OCI-LY1 (cell line): ENCODE data around the gene MYZAP.

ENCODE experiments used
- H2AFZ ChIP-seq: fragments of 200-600 bp; sonication (generic), shearing (Covaris generic); 2 replicates; pipeline ENCODE4 v1.6.0; 2014; ENCODE audit warnings: antibody characterized with exemption, mild to moderate bottlenecking, low read length
- H3F3A ChIP-seq: fragments of 200-600 bp; sonication (generic), shearing (Covaris generic); 2 replicates; pipeline ENCODE4 v1.6.0; 2014; ENCODE audit warnings: mild to moderate bottlenecking, antibody characterized with exemption, low read length, moderate library complexity; ENCODE audit not compliant: insufficient read depth
- H3K27ac ChIP-seq: fragments of 200-600 bp; sonication (generic); 2 replicates; pipeline ENCODE4 v1.5.1; 2014; ENCODE audit warnings: low read length, mixed run types, mild to moderate bottlenecking, low read depth; ENCODE audit not compliant: poor library complexity, severe bottlenecking
- H3K27me3 ChIP-seq: fragments of 200-600 bp; sonication (generic); 2 replicates; pipeline ENCODE4 v1.6.0; 2014; ENCODE audit warnings: antibody characterized with exemption, mild to moderate bottlenecking, low read length, moderate library complexity; ENCODE audit not compliant: insufficient read depth
- H3K36me3 ChIP-seq: fragments of 200-600 bp; sonication (generic); 2 replicates; pipeline ENCODE4 v1.6.1; 2014; ENCODE audit warnings: mild to moderate bottlenecking, antibody characterized with exemption, low read length, moderate library complexity, mixed read lengths; ENCODE audit not compliant: insufficient read depth
- H3K4me1 ChIP-seq: fragments of 200-600 bp; sonication (generic); 2 replicates; pipeline ENCODE4 v1.5.1; 2014; ENCODE audit warnings: mild to moderate bottlenecking, low read length, moderate library complexity; ENCODE audit not compliant: insufficient read depth, severe bottlenecking
- H3K4me2 ChIP-seq: fragments of 200-600 bp; sonication (generic), shearing (Covaris generic); 2 replicates; pipeline ENCODE4 v1.6.1; 2014; ENCODE audit warnings: low read length
- H3K4me3 ChIP-seq: fragments of 200-600 bp; sonication (generic); 2 replicates; pipeline ENCODE4 v1.5.1; 2014; ENCODE audit warnings: low read length, low read depth, mild to moderate bottlenecking, mixed read lengths; ENCODE audit not compliant: poor library complexity, severe bottlenecking
- H3K79me2 ChIP-seq: fragments of 200-600 bp; shearing (Covaris generic); 2 replicates; pipeline ENCODE4 v1.6.1; 2016; ENCODE audit warnings: mixed run types, low read length, mixed read lengths; ENCODE audit not compliant: insufficient read depth
- H3K9ac ChIP-seq: fragments of 200-600 bp; sonication (generic), shearing (Covaris generic); 2 replicates; pipeline ENCODE4 v1.6.1; 2014; ENCODE audit warnings: mild to moderate bottlenecking, low read length, mixed read lengths
- H3K9me2 ChIP-seq: fragments of 200-600 bp; sonication (generic), shearing (Covaris generic); 2 replicates; pipeline ENCODE4 v1.6.1; 2014; ENCODE audit warnings: low read depth, mild to moderate bottlenecking, low read length, mixed read lengths
- H3K9me3 ChIP-seq: fragments of 200-600 bp; shearing (Covaris generic); 2 replicates; pipeline ENCODE4 v1.6.1; 2014; ENCODE audit warnings: low read length, mixed read lengths
- H4K20me1 ChIP-seq: fragments of 200-600 bp; sonication (generic), shearing (Covaris generic); 2 replicates; pipeline ENCODE4 v1.6.0; 2016; ENCODE audit warnings: mild to moderate bottlenecking, low read length; ENCODE audit not compliant: insufficient read depth
- EZH2 ChIP-seq: fragments of 200-600 bp; sonication (generic), shearing (Covaris generic); IDR thresholded peaks from 2 replicates; pipeline ENCODE4 v1.8.0; 2017; ENCODE audit warnings: borderline replicate concordance, mixed run types, mild to moderate bottlenecking, antibody characterized with exemption, low read length, moderate library complexity, mixed read lengths
- TF ChIP-seq, protein P1 (sequence below): fragments of 200-600 bp; sonication (generic), shearing (Covaris generic); IDR thresholded peaks from 2 replicates; pipeline ENCODE4 v1.5.1; 2017; ENCODE audit warnings: mild to moderate bottlenecking, antibody characterized with exemption, low read length, moderate library complexity, mixed read lengths

MYZAP gene

DNA sequence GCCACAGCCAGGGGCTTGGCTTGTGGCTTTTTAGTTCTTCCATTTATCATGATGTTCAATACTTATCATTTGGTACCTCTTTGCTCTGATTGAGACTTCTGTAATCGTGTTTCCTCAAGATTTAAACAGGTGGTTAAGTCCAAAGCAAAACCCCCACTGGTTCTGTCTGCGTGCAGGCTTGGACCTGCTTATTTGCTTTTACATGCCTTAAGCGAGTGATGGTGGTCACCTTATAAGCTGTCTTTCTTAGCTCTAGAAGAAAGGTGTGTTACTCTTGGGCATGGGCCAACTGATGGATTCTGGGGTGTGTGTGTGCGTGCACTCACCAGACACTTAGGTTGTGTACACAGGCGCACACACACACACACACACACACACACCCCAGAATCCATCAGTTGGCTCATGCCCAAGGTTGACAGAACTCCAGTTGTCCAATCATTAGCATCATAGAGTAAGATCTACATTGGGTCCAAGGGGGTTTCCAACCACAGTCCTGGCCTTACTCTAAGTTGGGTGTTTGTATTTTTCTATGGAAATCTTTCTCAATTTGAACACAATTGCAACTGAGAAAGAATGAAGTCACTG lies 1.2 kb downstream of the MYZAP start:
- no peak overlapping the region for H3K27ac ChIP-seq
- H2AFZ ChIP-seq: no peak overlapping the region
- no peaks in the 10 kb centered on the region for H4K20me1 ChIP-seq
- no peak overlapping the region for H3K4me3 ChIP-seq
- no peak overlapping the region for H3K4me2 ChIP-seq
- H3K9me3 ChIP-seq: no peaks in the 10 kb centered on the region
- H3F3A ChIP-seq: no peaks in the 10 kb centered on the region
- no peaks in the 10 kb centered on the region for H3K36me3 ChIP-seq
- no peaks in the 10 kb centered on the region for H3K27me3 ChIP-seq
- no peaks in the 10 kb centered on the region for H3K4me1 ChIP-seq
- TF ChIP-seq EZH2: no peak
- TF ChIP-seq, protein P1, sequence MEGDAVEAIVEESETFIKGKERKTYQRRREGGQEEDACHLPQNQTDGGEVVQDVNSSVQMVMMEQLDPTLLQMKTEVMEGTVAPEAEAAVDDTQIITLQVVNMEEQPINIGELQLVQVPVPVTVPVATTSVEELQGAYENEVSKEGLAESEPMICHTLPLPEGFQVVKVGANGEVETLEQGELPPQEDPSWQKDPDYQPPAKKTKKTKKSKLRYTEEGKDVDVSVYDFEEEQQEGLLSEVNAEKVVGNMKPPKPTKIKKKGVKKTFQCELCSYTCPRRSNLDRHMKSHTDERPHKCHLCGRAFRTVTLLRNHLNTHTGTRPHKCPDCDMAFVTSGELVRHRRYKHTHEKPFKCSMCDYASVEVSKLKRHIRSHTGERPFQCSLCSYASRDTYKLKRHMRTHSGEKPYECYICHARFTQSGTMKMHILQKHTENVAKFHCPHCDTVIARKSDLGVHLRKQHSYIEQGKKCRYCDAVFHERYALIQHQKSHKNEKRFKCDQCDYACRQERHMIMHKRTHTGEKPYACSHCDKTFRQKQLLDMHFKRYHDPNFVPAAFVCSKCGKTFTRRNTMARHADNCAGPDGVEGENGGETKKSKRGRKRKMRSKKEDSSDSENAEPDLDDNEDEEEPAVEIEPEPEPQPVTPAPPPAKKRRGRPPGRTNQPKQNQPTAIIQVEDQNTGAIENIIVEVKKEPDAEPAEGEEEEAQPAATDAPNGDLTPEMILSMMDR: no peak
- H3K9me2 ChIP-seq: no peaks in the 10 kb centered on the region
- no peak overlapping the region for H3K9ac ChIP-seq
- H3K79me2 ChIP-seq: no peaks in the 10 kb centered on the region

DNA sequence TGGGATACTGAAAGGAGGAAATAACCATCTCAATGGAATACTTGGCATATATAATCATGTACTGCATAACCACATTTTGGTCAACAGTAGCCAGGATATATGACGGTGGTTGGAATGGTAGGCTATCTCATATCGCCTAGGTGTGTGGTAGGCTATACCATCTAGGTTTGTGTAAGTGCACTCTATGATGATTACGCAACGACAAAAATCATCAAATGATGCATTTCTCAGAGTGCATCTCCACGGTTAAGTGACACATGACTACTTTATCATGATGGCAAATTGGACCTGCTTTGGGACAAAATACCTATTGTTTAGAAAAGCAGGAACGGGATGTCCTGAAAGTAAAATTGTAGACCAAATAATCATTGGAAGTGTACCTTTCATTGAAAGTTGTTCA lies 2.8 kb downstream of the MYZAP start:
- Histone ChIP-seq H3K36me3 (no peaks in the 10 kb centered on the region), H3K27ac (no peak overlapping the region), H3F3A (no peaks in the 10 kb centered on the region), H3K79me2 (no peaks in the 10 kb centered on the region), H3K9me3 (no peaks in the 10 kb centered on the region), H2AFZ (no peak overlapping the region), H3K9me2 (no peaks in the 10 kb centered on the region), H3K27me3 (no peaks in the 10 kb centered on the region), H3K9ac (no peak overlapping the region), H3K4me1 (no peaks in the 10 kb centered on the region), H3K4me2 (no peak overlapping the region), H4K20me1 (no peaks in the 10 kb centered on the region), H3K4me3 (no peak overlapping the region)
- TF ChIP-seq, protein P1: no peak

DNA sequence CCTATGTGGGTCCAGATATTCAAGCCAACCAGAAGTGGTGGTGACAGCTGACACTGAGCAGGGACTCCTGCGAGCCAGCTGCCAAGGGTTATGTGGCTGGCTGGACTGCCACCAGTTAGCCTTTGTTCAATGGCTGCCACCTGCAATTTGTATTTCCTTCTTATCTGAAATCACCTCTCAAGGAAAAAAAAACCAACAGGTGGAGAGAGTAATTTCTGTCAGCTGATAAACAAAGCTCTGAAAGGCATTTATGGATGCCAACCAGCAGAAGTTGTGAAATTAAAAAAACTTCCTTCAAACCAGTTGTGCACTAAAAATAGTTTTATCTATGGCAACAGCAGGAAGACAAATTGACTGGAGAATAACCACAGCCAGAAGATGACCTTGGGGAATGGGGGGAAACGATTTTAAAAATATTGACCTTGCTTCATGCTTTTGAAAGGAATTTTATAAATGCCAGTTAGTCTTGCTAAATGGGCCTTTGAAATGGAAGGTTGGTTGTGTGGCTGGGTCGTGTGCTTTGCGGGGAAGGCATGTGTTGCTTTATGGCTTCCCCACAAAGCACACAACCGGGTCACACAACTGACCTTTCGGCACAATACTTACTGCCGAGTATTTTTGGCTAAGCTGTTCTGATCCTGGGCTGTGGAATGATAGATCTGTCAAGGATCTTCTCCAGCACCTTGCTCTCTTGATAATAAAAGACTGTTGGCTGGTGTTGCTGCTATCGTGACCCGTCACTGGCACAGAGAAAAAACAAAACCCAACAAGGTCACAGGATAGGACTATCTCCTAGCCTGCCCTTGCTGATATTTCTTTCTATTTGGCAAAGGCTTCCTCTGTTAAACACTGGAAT lies 3.5 kb downstream of the MYZAP start:
- Histone ChIP-seq H3K79me2 (no peaks in the 10 kb centered on the region), H3F3A (no peaks in the 10 kb centered on the region), H3K9me3 (no peaks in the 10 kb centered on the region), H3K27ac (no peak overlapping the region), H3K9ac (no peak overlapping the region), H2AFZ (no peak overlapping the region), H3K9me2 (no peaks in the 10 kb centered on the region), H4K20me1 (no peaks in the 10 kb centered on the region), H3K4me2 (no peak overlapping the region), H3K36me3 (no peaks in the 10 kb centered on the region), H3K4me3 (no peak overlapping the region), H3K27me3 (no peaks in the 10 kb centered on the region), H3K4me1 (no peaks in the 10 kb centered on the region)
- TF ChIP-seq, protein P1: no peak
- TF ChIP-seq EZH2: no peak
